H9 (cell line): ENCODE results near the gene SHTN1. TPM values are rescaled to one million over a fixed set of nuclear protein-coding genes. Genes with fewer than 3 reads are reported as not detected.

Experiments used
- DNase-seq: peaks from one replicate; pipeline ENCODE4 v3.0.0-alpha.2; 2017
- H2AFZ ChIP-seq: one replicate; pipeline ENCODE4 v1.6.1; 2013; ENCODE audit warnings: mild to moderate bottlenecking, low read length, control low read depth, moderate library complexity
- H2AK5ac ChIP-seq: 2 replicates; pipeline ENCODE4 v1.6.1; 2013; ENCODE audit warnings: low read length, control low read depth, mixed read lengths; ENCODE audit not compliant: insufficient read length
- H2BK120ac ChIP-seq: one replicate; pipeline ENCODE4 v1.6.1; 2013; ENCODE audit warnings: low read depth, mild to moderate bottlenecking, low read length, control low read depth, inconsistent platforms; ENCODE audit not compliant: poor library complexity, severe bottlenecking
- H2BK12ac ChIP-seq: 2 replicates; pipeline ENCODE4 v1.6.1; 2013; ENCODE audit warnings: low read length, control low read depth, mixed read lengths, low read depth; ENCODE audit not compliant: insufficient read length
- H2BK15ac ChIP-seq: 2 replicates; pipeline ENCODE4 v1.6.1; 2013; ENCODE audit warnings: low read depth, low read length, control low read depth
- H2BK20ac ChIP-seq: one replicate; pipeline ENCODE4 v1.6.1; 2013; ENCODE audit warnings: low read depth, mild to moderate bottlenecking, low read length, control low read depth, inconsistent platforms; ENCODE audit not compliant: poor library complexity, severe bottlenecking
- H2BK5ac ChIP-seq: 2 replicates; pipeline ENCODE4 v1.6.1; 2013; ENCODE audit warnings: low read length, control low read depth, mixed read lengths; ENCODE audit not compliant: insufficient read length
- H3K14ac ChIP-seq: 2 replicates; pipeline ENCODE4 v1.6.1; 2013; ENCODE audit warnings: low read length, control low read depth; ENCODE audit not compliant: insufficient read depth
- H3K18ac ChIP-seq: 2 replicates; pipeline ENCODE4 v1.6.1; 2013; ENCODE audit warnings: low read depth, mild to moderate bottlenecking, mixed read lengths, low read length, control low read depth; ENCODE audit not compliant: insufficient read length
- H3K23ac ChIP-seq: 2 replicates; pipeline ENCODE4 v1.6.1; 2013; ENCODE audit warnings: low read length, control low read depth, mixed read lengths, low read depth; ENCODE audit not compliant: insufficient read length
- H3K23me2 ChIP-seq: 2 replicates; pipeline ENCODE4 v1.6.1; 2013; ENCODE audit warnings: low read depth, mild to moderate bottlenecking, mixed read lengths, low read length, control low read depth; ENCODE audit not compliant: insufficient read length, poor library complexity, severe bottlenecking
- H3K27ac ChIP-seq: 2 replicates; pipeline ENCODE4 v1.5.1; 2013; ENCODE audit warnings: low read length, control low read depth, mixed read lengths, low read depth; ENCODE audit not compliant: insufficient read length
- H3K27me3 ChIP-seq: 2 replicates; pipeline ENCODE4 v1.6.1; 2013; ENCODE audit warnings: low read length, control low read depth, inconsistent platforms; ENCODE audit not compliant: insufficient read depth
- H3K4ac ChIP-seq: 2 replicates; pipeline ENCODE4 v1.6.1; 2013; ENCODE audit warnings: low read depth, mild to moderate bottlenecking, control low read depth, inconsistent platforms, low read length, moderate library complexity
- H3K4me1 ChIP-seq: 2 replicates; pipeline ENCODE4 v1.6.1; 2013; ENCODE audit warnings: low read length, control low read depth, inconsistent platforms; ENCODE audit not compliant: insufficient read depth
- H3K4me2 ChIP-seq: 2 replicates; pipeline ENCODE4 v1.6.1; 2013; ENCODE audit warnings: low read length, control low read depth, mixed read lengths; ENCODE audit not compliant: insufficient read length, insufficient read depth
- H3K56ac ChIP-seq: 2 replicates; pipeline ENCODE4 v1.6.1; 2013; ENCODE audit warnings: low read depth, mild to moderate bottlenecking, mixed read lengths, low read length, control low read depth; ENCODE audit not compliant: insufficient read length
- H3K79me1 ChIP-seq: 2 replicates; pipeline ENCODE4 v1.6.1; 2013; ENCODE audit warnings: low read depth, mild to moderate bottlenecking, moderate library complexity, low read length, control low read depth, inconsistent platforms; ENCODE audit not compliant: insufficient read depth, poor library complexity, severe bottlenecking
- H3K79me2 ChIP-seq: 2 replicates; pipeline ENCODE4 v1.6.1; 2013; ENCODE audit warnings: low read length, control low read depth, inconsistent platforms; ENCODE audit not compliant: insufficient read depth
- H3K9ac ChIP-seq: 2 replicates; pipeline ENCODE4 v1.6.1; 2013; ENCODE audit warnings: low read length, control low read depth, mixed read lengths; ENCODE audit not compliant: insufficient read length; ENCODE audit errors: extremely low read depth
- H3K9me3 ChIP-seq: one replicate; pipeline ENCODE4 v1.6.1; 2013; ENCODE audit warnings: low read depth, low read length, inconsistent platforms; ENCODE audit not compliant: control insufficient read depth
- H3T11ph ChIP-seq: one replicate; pipeline ENCODE4 v1.6.1; 2013; ENCODE audit warnings: mild to moderate bottlenecking, low read length, control low read depth, inconsistent platforms
- H4K20me1 ChIP-seq: one replicate; pipeline ENCODE4 v1.6.1; 2013; ENCODE audit not compliant: control insufficient read depth, insufficient read length, insufficient read depth
- H4K5ac ChIP-seq: 2 replicates; pipeline ENCODE4 v1.6.1; 2013; ENCODE audit warnings: low read depth, mild to moderate bottlenecking, mixed read lengths, low read length, control low read depth; ENCODE audit not compliant: insufficient read length
- H4K8ac ChIP-seq: replicated peaks from 2 replicates; pipeline ENCODE4 v1.6.1; 2013; ENCODE audit warnings: low read length, control low read depth, mixed read lengths, low read depth; ENCODE audit not compliant: insufficient read length
- H4K91ac ChIP-seq: 2 replicates; pipeline ENCODE4 v1.6.1; 2013; ENCODE audit warnings: low read depth, mild to moderate bottlenecking, moderate library complexity, mixed read lengths, low read length, control low read depth; ENCODE audit not compliant: insufficient read length
- H3K27ac Mint-ChIP-seq, 3 experiments: 2 replicates in 2 of 3; 3 replicates in 1 of 3; pipeline ENCODE4 v1.8.0; 2020 to 2021; ENCODE audit warnings: mixed read lengths in 3 of 3, mild to moderate bottlenecking in 1 of 3, moderate library complexity in 1 of 3
- H3K27me3 Mint-ChIP-seq: 2 replicates; pipeline ENCODE4 v1.8.0; 2021; ENCODE audit warnings: low read depth, mild to moderate bottlenecking, moderate library complexity, mixed read lengths
- H3K36me3 Mint-ChIP-seq, 3 experiments: 2 replicates in 2 of 3; 3 replicates in 1 of 3; pipeline ENCODE4 v1.8.0; 2020 to 2021; ENCODE audit warnings: low read depth in 3 of 3, mixed read lengths in 3 of 3; ENCODE audit not compliant: insufficient read depth in 1 of 3
- H3K4me1 Mint-ChIP-seq, 2 experiments: 2 replicates each; pipeline ENCODE4 v1.8.0; 2020; ENCODE audit warnings: mixed read lengths in 2 of 2
- H3K4me3 Mint-ChIP-seq, 2 experiments: 2 replicates in 1 of 2; 3 replicates in 1 of 2; pipeline ENCODE4 v1.8.0; 2020 to 2021; ENCODE audit warnings: mild to moderate bottlenecking in 2 of 2, mixed read lengths in 2 of 2, moderate library complexity in 1 of 2
- H3K9me3 Mint-ChIP-seq, 2 experiments: 2 replicates in 1 of 2; 3 replicates in 1 of 2; pipeline ENCODE4 v1.8.0; 2020; ENCODE audit warnings: mild to moderate bottlenecking in 2 of 2, mixed read lengths in 2 of 2, moderate library complexity in 1 of 2
- CTCF ChIP-seq: fragments of 200-600 bp; sonication (generic); conservative IDR thresholded peaks from 3 replicates; pipeline ENCODE4 v1.8.0; 2021; ENCODE audit warnings: antibody characterized with exemption, mild to moderate bottlenecking
- WGBS: extraction: QIAGEN DNeasy Blood & Tissue Kit; methylation state at CpG from one replicate; pipeline ENCODE4 v1.1.7; 2013; ENCODE audit warnings: missing lambda C conversion rate, low lambda C conversion rate, mixed read lengths; ENCODE audit not compliant: insufficient read length; ENCODE audit errors: extremely low coverage; 5-methylcytosine and 5-hydroxymethylcytosine counted together
- total RNA-seq: library from RNA; stranded (reverse); gene quantifications from 2 replicates; pipeline ENCODE4 v1.2.1, GENCODE V29; 2021

SHTN1 gene
- total RNA-seq, 1 experiment from 2014 or later: 22.1 TPM

- H3K9me3 ChIP-seq: no peaks in the 10 kb centered on the region
- Mint-ChIP-seq H3K9me3 (no peaks in the 10 kb centered on the region), H3K27me3 (peaks cover 1% of the 10 kb centered on the region; the same call in 1 of the 2 replicates), H3K4me3 (no peak overlapping the region), H3K27ac (no peak overlapping the region), H3K4me1 (peaks cover 26 to 34% of the 10 kb centered on the region in 2 experiments), H3K36me3 (no peaks in the 10 kb centered on the region; a peak in 1 of 7 replicates)
- H3K79me1 ChIP-seq: peaks cover 3% of the 10 kb centered on the region
- no peak overlapping the region for H2BK20ac ChIP-seq
- no peak overlapping the region for H3K27ac ChIP-seq
- H3K4me1 ChIP-seq: no peaks in the 10 kb centered on the region
- H3K9ac ChIP-seq: no peak overlapping the region
- H2BK120ac ChIP-seq: no peak overlapping the region
- H3T11ph ChIP-seq: no peak overlapping the region
- no peak overlapping the region for H3K23ac ChIP-seq
- WGBS: no CpG with 5 or more reads among the region's 2 CpGs
- no peak overlapping the region for H3K4ac ChIP-seq
- no peak overlapping the region for H3K56ac ChIP-seq
- H2AK5ac ChIP-seq: no peak overlapping the region
- H3K14ac ChIP-seq: no peak overlapping the region
- H2BK15ac ChIP-seq: no peak overlapping the region
- H3K23me2 ChIP-seq: no peaks in the 10 kb centered on the region
- H2BK5ac ChIP-seq: no peak overlapping the region
- no peak overlapping the region for H4K8ac ChIP-seq
- no peak overlapping the region for H2BK12ac ChIP-seq
- H4K91ac ChIP-seq: no peak overlapping the region
- TF ChIP-seq CTCF: no peak
- H3K79me2 ChIP-seq: no peaks in the 10 kb centered on the region
- DNase-seq: no peak
- no peaks in the 10 kb centered on the region for H4K20me1 ChIP-seq
- no peak overlapping the region for H2AFZ ChIP-seq
- no peak overlapping the region for H4K5ac ChIP-seq
- no peaks in the 10 kb centered on the region for H3K27me3 ChIP-seq
- H3K18ac ChIP-seq: no peak overlapping the region
- no peak overlapping the region for H3K4me2 ChIP-seq
Measured at GRCh38 chr10:116985611-116986010, 19.4 kb downstream of the SHTN1 start.
